HG03442 (cell line): ENCODE results near the gene RTN4R.
"Not testable (repeated sequence)": the region's sequence is repeated elsewhere in the genome, so short reads cannot be mapped to it uniquely, and the experiment has no call there.

Source experiments
- ATAC-seq: cut with Tn5 transposase; IDR thresholded peaks from one replicate; pipeline ENCODE4 v1.9.1; 2021; ENCODE audit warnings: mild to moderate bottlenecking, moderate library complexity; ENCODE audit not compliant: unreplicated experiment

The RTN4R gene

GRCh38 chr22:20272700-20273099, 4.6 kb upstream of the RTN4R start:
- ATAC-seq: no peak

GRCh38 chr22:20272174-20272573, 4.1 kb upstream of the RTN4R start:
- ATAC-seq: no peak

- ATAC-seq: no peak
These were observed 3.2 kb upstream of the RTN4R start for GRCh38 chr22:20271114-20271994.

- not testable (repeated sequence) for ATAC-seq
These were observed 2.3 kb upstream of the RTN4R start for GRCh38 chr22:20270190-20271113.

GRCh38 chr22:20269673-20270072, 1.6 kb upstream of the RTN4R start:
- ATAC-seq: not testable (repeated sequence)

- ATAC-seq: not testable (repeated sequence)
These were observed 1.1 kb upstream of the RTN4R start for GRCh38 chr22:20269201-20269600.

GRCh38 chr22:20267441-20268278, 458 bp downstream of the RTN4R start:
- ATAC-seq: no peak

GRCh38 chr22:20266667-20267440, 1.3 kb downstream of the RTN4R start:
- not testable (repeated sequence) for ATAC-seq

GRCh38 chr22:20265772-20266666, 2.1 kb downstream of the RTN4R start:
- ATAC-seq: not testable (repeated sequence)

GRCh38 chr22:20264614-20265452, 3.3 kb downstream of the RTN4R start:
- no peak for ATAC-seq

- not testable (repeated sequence) for ATAC-seq
These were observed 4.5 kb downstream of the RTN4R start for GRCh38 chr22:20263404-20264281.

GRCh38 chr22:20262582-20263147, 5.5 kb downstream of the RTN4R start:
- ATAC-seq: no peak

- ATAC-seq: no peak
These were observed 6.1 kb downstream of the RTN4R start for GRCh38 chr22:20261848-20262581.

- ATAC-seq: no peak
These were observed 7.9 kb downstream of the RTN4R start for GRCh38 chr22:20260071-20260765.

- ATAC-seq: no peak
These were observed 8.8 kb downstream of the RTN4R start for GRCh38 chr22:20259327-20259688.
